HUDEP-2 (cell line): Measurements from ENCODE around the gene B9D1.
A peak's percentile ranks its signal among the peaks of the same experiment; 100 is the strongest.

Experiments
- DNase-seq, 76 experiments: peaks; one replicate each; lab custom pipeline; 2025; ENCODE audit not compliant: unreplicated experiment in 76 of 76; lab: John Stamatoyannopoulos, UW

B9D1 gene

GRCh38 chr17:19377602-19378415 is 15.3 kb upstream of the B9D1 start:
- peak; percentile 71 to 99 (median 96) for DNase-seq

DNA sequence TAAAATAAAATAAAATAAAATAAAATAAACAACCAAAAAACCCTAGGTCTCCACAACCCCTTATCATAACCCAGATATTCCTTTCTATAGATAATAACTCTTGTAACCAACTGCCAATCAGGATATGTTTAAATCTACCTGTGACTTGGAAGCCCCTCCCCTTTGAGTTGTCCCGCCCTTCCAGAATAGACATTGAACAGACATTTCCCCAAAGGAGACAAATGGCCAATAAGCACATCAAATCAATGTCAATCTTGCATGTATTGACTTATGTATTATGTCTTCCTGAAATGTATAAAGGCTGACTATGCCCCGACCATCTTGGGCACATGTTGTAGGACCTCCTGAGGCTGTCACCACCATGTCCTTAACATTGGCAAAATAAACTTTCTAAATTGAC is 14.3 kb upstream of the B9D1 start:
- peak in 3 of 76 experiments; percentile 8 to 22 (median 14) for DNase-seq

- no peak for DNase-seq
Observed at GRCh38 chr17:19375732-19376131, 13.2 kb upstream of the B9D1 start.

DNA sequence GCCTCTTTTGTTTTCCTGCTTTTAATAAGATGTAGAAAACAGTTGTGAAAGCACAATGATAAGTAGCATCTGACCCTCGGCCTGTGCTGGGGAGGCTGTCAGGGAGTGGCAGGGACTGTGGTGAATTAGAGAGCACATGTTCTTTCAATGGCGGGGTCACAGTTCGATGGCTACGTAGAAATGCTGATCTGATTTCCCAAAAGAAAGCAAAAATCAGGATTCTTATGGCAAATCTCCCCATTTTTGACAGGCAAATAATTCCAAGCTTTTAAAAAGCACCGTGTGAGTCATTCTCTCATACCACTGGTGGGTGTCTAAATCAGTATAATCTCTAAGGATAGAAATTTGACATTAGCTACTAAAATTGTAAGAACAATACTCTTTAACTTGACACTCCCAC is 11.6 kb upstream of the B9D1 start:
- no peak for DNase-seq

GRCh38 chr17:19372866-19373504 is 10.5 kb upstream of the B9D1 start:
- DNase-seq = no peak

DNA sequence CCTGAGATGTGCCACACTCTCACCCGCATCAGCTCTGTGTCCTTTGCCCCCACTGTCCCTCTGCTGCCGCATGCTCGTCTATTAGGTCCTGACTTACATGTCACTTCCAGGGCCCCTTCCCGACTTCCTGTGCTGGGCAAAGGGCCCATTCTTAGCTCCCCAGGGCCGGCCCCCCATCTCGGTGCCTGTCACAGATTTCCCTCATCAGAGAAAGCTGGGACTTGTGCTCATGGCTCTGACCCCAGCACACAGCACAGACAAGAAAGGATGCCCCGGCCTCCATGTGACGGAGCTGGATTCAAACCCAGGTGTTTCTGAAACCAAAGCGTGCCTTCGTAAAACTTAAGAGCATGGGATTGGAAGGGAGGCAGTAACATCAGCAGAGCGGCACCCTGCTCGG is 9.9 kb upstream of the B9D1 start:
- DNase-seq = no peak

GRCh38 chr17:19372011-19372370 is 9.5 kb upstream of the B9D1 start:
- DNase-seq = no peak

GRCh38 chr17:19371259-19372010 is 8.9 kb upstream of the B9D1 start:
- no peak for DNase-seq

GRCh38 chr17:19370493-19370960 is 8.0 kb upstream of the B9D1 start:
- no peak for DNase-seq

DNA sequence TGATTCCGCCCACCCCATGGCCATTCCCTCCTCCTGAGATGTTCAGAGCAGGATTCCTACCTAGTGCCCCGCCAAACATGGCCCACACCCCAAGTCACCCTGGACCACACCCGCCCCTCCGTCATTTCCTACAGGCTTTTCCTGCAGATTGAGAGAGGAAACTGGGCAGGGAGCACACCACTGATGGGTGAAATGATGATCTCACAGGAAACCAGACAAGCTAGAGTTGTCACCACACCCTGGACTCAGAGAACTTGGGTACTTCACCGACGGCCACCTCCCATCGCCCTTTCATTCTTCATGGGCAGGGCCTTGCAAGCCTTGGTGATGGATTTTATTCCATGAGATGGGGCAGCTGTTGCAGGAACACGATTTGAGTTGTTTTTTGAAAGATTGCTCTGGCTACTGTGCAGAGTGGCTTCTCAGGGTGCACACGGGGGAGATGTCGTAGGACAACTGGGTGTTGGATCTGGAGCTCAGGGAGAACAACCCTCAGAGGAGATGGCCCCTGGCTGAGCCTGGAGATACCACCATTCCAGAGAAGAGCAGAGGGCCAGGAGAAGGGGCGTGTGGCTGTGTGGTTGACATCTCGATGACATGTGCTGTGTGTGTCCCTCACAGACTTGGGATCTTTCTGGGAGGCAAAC is 7.4 kb upstream of the B9D1 start:
- DNase-seq = no peak

DNA sequence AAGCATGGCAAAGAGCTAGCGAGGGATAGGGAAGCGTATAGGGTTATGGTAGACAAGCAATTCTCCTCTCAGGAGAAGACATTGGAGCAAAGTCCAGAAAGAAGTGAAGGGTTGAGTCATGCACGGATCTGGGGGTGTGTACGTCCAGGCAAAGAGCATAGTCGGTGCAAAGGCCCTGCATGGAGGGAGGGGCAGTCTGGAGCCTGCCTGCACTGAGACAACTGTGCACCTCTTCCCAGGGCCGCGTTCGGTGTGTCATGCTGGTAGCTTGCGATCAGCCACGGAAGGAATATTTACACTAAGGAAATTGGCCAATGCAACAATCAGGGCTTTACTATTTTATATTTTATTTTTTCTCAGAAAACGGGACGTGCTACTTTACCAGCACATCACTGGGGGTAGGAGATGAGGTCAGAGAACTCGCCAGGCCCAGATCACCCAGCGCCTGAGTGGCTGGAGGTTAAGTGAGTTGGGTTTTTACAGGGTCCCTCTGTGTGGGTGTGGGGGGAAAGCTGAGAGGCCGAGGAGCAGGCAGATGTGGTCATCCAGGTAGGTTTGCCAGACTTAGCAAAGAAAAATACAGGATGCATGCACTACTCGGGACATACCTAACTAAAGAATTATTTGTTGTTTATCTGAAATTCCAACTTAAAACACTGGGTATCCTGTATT is 6.7 kb upstream of the B9D1 start:
- DNase-seq = no peak

DNA sequence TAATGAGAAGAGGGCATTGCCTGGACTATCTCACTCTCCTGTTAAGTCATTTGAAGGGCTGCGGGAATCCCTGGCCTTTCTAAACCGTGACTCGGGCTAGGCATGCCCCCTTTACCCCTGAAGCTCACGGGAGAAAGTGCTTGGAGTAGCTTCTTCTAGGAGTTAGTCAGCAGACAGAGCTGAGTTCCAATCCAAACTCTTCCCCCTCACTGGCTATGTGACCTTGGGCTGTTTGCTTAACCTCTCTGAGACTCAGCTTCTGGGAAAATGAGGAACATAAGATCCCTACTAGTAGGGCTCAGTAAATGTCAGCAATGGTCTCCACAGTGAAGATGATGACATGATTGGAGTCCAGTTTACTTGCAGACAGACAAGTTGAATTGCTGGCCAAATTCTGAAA is 5.7 kb upstream of the B9D1 start:
- DNase-seq = no peak

DNA sequence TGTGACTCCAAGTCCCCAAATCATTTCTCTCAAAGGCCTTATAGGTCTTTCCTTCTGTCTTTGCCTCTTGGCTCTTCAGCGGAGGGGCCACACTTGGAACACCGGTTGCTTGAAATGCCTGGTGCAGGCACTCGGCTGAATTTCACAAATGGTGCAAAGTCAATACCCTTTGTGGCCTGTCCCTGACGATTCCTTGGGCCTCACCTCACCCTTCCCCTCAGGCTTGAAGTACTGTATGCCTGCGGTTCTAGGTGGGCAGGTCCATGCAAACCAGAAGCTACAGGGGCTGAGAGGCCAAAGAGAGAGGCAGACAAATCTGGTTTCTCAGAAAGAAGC is 4.1 kb upstream of the B9D1 start:
- DNase-seq = no peak

GRCh38 chr17:19365833-19366636 is 3.5 kb upstream of the B9D1 start:
- DNase-seq = no peak

GRCh38 chr17:19365499-19365817 is 2.9 kb upstream of the B9D1 start:
- no peak for DNase-seq

GRCh38 chr17:19364699-19365498 is 2.4 kb upstream of the B9D1 start:
- DNase-seq = no peak

GRCh38 chr17:19363460-19364035 is 1.0 kb upstream of the B9D1 start:
- no peak for DNase-seq

- DNase-seq = no peak
Observed at GRCh38 chr17:19363114-19363438, 553 bp upstream of the B9D1 start.

DNA sequence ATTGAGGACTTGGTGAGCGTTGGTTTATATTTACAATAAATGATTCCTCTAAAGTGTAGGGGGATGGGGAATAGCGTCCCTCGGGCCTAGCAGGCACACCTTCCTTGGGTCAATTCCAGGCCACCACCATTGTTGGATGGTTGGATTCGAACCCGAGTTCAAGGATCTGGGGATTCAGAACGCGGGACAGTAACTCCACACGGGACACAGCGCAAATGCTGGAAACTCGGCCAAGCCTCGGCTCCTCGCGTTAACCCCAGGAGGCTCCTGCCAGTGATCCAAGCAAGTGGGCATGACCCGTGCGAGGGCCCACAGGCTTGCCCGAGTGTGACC is 613 bp downstream of the B9D1 start:
- no peak for DNase-seq
